GM11168 (cell line): ENCODE measurements around the gene NTSR1.

ENCODE experiments used
- in situ Hi-C: fragments of 300-500 bp; cut with MboI; formaldehyde crosslinking; loops from one replicate; pipeline ENCODE4 v1.12.0; 2022; ENCODE audit warnings: low sequenced_read_pairs; ENCODE audit not compliant: unreplicated experiment

The NTSR1 gene

DNA sequence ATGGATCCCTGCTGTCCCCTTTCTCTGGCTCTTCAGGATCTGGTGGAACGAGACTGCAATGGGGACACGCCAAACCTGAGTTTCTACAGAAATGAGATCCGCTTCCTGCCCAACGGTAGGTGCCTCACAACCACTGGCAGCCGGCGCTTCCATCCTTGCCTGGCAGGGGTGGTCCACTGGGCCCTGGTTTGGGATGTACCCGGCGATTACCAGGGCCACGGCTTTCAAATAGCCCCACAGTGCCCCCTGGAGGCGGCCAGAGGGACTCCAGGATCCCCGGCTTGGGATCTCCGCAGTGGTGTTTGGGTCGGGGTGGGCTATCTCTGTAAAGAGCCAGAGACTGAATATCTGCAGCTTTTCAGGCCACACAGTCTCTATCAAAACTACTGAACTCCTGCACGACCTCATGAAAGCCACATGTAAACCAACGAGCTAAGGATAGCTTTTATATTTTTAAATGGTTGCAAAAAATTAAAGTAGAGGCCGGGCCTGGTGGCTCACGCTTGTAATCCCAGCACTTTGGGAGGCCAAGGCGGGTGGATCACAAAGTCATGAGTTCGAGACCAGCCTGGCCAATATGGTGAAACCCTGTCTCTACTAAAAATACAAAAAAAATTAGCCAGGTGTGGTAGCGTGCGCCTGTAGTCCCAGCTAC lies 99.7 kb downstream of the NTSR1 start:
- in situ Hi-C loops, result no loop called here

DNA sequence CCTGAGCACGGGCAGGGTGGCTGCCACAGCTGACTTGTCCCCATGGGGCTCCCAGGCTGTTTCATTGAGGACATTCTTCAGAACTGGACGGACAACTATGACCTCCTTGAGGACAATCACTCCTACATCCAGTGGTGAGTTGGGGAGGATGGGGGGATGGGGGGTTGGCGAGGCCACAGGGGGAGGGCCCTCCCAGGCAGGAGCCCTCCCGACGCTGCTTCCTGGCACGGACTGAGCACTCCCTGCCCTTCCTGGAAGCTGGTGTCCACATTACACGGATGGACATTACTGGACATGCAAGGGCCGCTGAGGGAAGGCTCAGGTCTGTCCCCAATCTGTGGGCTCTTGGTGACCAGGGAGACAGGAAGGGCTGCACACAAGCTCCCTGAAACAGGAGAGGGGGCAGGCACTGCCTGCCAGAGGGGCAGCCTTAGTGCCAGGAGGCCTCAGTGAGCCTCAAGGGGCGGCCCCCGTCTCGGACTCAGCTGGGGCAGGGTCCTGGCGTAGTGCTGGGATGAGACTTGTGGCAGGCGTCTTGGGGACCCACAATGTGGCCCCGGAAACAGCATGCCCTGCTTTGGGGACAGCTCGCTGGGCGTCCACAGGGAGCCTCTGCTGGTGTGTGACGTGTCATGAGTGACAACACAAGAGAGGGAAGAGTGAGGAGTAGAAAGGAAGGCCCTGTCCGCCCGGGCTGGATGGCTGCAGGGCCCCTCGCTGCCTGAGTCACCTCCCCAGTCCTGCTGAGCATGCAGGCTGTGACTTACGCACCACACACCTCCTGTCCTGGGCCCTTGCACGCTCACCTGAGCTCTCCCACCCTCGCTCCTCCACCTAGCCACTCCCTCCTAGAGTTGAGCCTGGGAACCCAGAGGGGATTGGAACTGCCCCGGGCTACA lies 101.1 kb downstream of the NTSR1 start:
- in situ Hi-C loops, result no loop called here

DNA sequence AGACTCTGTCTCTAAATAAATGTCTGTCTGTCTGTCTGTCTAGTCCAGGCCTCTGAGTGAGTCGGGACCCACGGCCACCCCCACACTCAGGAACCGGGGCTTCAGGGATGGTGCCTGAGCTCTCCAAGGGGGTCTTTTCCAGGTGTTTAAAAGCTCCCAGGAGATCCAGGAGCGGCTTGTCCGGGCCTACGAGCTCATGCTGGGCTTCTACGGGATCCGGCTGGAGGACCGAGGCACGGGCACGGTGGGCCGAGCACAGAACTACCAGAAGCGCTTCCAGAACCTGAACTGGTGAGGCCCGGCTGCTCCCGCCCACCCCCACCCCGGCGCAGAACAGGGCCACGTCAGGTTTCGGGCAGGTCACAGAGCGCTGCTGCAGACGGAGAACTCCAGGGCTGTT lies 102.7 kb downstream of the NTSR1 start:
- in situ Hi-C loops, result no loop called here

DNA sequence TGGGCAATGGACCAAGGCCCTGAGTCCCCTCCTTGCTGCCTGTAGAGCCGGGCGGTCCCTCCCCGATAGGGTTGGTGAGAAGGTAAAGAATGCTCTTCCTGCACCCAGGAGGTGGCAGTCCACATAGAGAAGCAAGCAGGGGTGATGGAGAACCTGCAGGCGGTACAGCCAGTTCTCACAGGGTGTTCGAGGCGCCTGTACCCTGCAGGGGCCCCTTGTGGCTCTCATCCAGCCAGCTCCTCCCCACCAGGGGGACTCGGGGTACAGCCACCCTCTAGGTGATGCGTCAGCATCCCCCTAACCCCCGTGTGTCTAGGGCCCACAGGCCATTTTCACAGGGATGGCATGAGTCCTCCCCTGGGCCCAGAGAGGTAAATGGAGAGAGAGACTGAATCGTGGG lies 103.1 kb downstream of the NTSR1 start:
- in situ Hi-C loops, result no loop called here
